ENCODE data around the gene MMP28.
A peak's percentile ranks its signal among the peaks of the same experiment; 100 is the strongest.

Gene MMP28

GRCh38 chr17:35811759-35812158, 16.3 kb upstream of the MMP28 start:
- Histone ChIP-seq H3K36me3 (ENCODE audit: low read length) (peaks cover 17% of the 10 kb centered on the region), H3F3A (ENCODE audit: insufficient read depth) (peaks cover 24% of the 10 kb centered on the region), H4K20me1 (ENCODE audit: low read depth, low read length) (peaks cover 48% of the 10 kb centered on the region), H3K27me3 (ENCODE audit: low read length) (no peaks in the 10 kb centered on the region), H3K4me3 (ENCODE audit: insufficient read depth, low read length, poor library complexity, severe bottlenecking) (peak overlapping the region; percentile 24), H3K9me3 (ENCODE audit: insufficient read depth, low read length) (no peaks in the 10 kb centered on the region), H3K9ac (ENCODE audit: low read length) (0 out of 2 replicates have a peak overlapping the region, but pooled peaks have one; percentile 84), H3K79me2 (ENCODE audit: insufficient read depth, low read length) (peaks cover 75% of the 10 kb centered on the region), H2AFZ (ENCODE audit: low read depth, low read length, severe bottlenecking) (no peak overlapping the region), H3K27ac (ENCODE audit: low read depth, low read length) (no peak overlapping the region), H3K9me2 (replicated peaks; ENCODE audit: insufficient read depth, low read length) (no peaks in the 10 kb centered on the region), H3K4me2 (ENCODE audit: low read depth, low read length, poor library complexity, severe bottlenecking) (peak overlapping the region; percentile 86)
- TF ChIP-seq, protein P1, sequence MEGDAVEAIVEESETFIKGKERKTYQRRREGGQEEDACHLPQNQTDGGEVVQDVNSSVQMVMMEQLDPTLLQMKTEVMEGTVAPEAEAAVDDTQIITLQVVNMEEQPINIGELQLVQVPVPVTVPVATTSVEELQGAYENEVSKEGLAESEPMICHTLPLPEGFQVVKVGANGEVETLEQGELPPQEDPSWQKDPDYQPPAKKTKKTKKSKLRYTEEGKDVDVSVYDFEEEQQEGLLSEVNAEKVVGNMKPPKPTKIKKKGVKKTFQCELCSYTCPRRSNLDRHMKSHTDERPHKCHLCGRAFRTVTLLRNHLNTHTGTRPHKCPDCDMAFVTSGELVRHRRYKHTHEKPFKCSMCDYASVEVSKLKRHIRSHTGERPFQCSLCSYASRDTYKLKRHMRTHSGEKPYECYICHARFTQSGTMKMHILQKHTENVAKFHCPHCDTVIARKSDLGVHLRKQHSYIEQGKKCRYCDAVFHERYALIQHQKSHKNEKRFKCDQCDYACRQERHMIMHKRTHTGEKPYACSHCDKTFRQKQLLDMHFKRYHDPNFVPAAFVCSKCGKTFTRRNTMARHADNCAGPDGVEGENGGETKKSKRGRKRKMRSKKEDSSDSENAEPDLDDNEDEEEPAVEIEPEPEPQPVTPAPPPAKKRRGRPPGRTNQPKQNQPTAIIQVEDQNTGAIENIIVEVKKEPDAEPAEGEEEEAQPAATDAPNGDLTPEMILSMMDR (IDR thresholded peaks at IDR 0.05; ENCODE audit: insufficient read depth, low read length, poor library complexity, severe bottlenecking) = no peak
- no peak for TF ChIP-seq EZH2phosphoT487 (conservative IDR thresholded peaks at IDR 0.05; ENCODE audit: low read length)

DNA sequence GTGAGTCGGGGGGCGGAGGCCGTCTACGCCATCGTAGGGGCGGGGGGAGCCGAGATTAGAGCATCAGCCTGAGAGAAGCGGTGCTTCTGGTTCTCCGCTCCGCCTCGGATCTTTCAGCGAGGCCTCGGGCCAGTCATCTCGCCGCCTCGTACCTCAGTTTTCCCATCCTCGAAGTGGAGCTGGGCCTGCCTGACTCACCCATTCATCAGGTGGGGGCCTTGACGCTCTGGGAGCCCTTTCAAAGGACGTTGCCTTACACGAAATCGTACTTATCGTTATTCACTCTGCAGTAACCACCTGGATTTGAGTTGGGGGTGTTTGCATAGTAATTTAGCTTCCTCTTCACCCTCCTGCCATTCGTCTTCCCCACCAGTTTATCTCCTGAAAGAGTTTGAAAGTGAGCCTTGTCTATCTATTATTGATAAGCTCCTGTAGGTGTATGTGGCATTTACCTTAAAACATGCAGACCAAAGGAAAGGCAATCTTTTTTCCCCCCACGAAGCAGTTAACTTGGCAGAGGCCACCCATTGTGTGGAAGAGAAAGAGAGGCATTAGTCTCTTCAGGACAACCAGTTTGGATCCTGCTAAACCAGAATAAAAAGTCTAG, 14.5 kb upstream of the MMP28 start:
- no peaks in the 10 kb centered on the region for H3K27me3 ChIP-seq (ENCODE audit: low read length)
- peak overlapping the region; percentile 84 for H3K9ac ChIP-seq (ENCODE audit: low read length)
- TF ChIP-seq, protein P1 (IDR thresholded peaks at IDR 0.05; ENCODE audit: insufficient read depth, low read length, poor library complexity, severe bottlenecking) = no peak
- no peak for TF ChIP-seq EZH2phosphoT487 (conservative IDR thresholded peaks at IDR 0.05; ENCODE audit: low read length)
- H3K9me3 ChIP-seq (ENCODE audit: insufficient read depth, low read length) = no peaks in the 10 kb centered on the region
- peaks cover 57% of the 10 kb centered on the region for H3K79me2 ChIP-seq (ENCODE audit: insufficient read depth, low read length)
- peak overlapping the region; percentile 16 for H2AFZ ChIP-seq (ENCODE audit: low read depth, low read length, severe bottlenecking)
- H3K36me3 ChIP-seq (ENCODE audit: low read length) = peaks cover 10% of the 10 kb centered on the region
- peak overlapping the region; percentile 86 for H3K4me2 ChIP-seq (ENCODE audit: low read depth, low read length, poor library complexity, severe bottlenecking)
- peak overlapping the region; percentile 86 for H3K27ac ChIP-seq (ENCODE audit: low read depth, low read length)
- no peaks in the 10 kb centered on the region for H3K9me2 ChIP-seq (replicated peaks; ENCODE audit: insufficient read depth, low read length)
- H3F3A ChIP-seq (ENCODE audit: insufficient read depth) = peaks cover 21% of the 10 kb centered on the region
- H4K20me1 ChIP-seq (ENCODE audit: low read depth, low read length) = peaks cover 31% of the 10 kb centered on the region
- peak overlapping the region; percentile 96 for H3K4me3 ChIP-seq (ENCODE audit: insufficient read depth, low read length, poor library complexity, severe bottlenecking)

- peaks cover 21% of the 10 kb centered on the region for H3F3A ChIP-seq (ENCODE audit: insufficient read depth)
- no peaks in the 10 kb centered on the region for H3K27me3 ChIP-seq (ENCODE audit: low read length)
- H4K20me1 ChIP-seq (ENCODE audit: low read depth, low read length) = peaks cover 29% of the 10 kb centered on the region
- peaks cover 8% of the 10 kb centered on the region for H3K36me3 ChIP-seq (ENCODE audit: low read length)
- H3K9ac ChIP-seq (ENCODE audit: low read length) = peak within 1 kb of the TSS; percentile 84
- H2AFZ ChIP-seq (ENCODE audit: low read depth, low read length, severe bottlenecking) = peak within 1 kb of the TSS; percentile 74
- TF ChIP-seq, protein P1 (IDR thresholded peaks at IDR 0.05; ENCODE audit: insufficient read depth, low read length, poor library complexity, severe bottlenecking) = peak; percentile 85
- no peak for TF ChIP-seq EZH2phosphoT487 (conservative IDR thresholded peaks at IDR 0.05; ENCODE audit: low read length)
- H3K79me2 ChIP-seq (ENCODE audit: insufficient read depth, low read length) = peaks cover 49% of the 10 kb centered on the region
- H3K9me3 ChIP-seq (ENCODE audit: insufficient read depth, low read length) = no peaks in the 10 kb centered on the region
- H3K4me3 ChIP-seq (ENCODE audit: insufficient read depth, low read length, poor library complexity, severe bottlenecking) = peak within 1 kb of the TSS; percentile 96
- no peaks in the 10 kb centered on the region for H3K9me2 ChIP-seq (replicated peaks; ENCODE audit: insufficient read depth, low read length)
- peak within 1 kb of the TSS; percentile 86 for H3K4me2 ChIP-seq (ENCODE audit: low read depth, low read length, poor library complexity, severe bottlenecking)
- H3K27ac ChIP-seq (ENCODE audit: low read depth, low read length) = peak within 1 kb of the TSS; percentile 86
Observed at GRCh38 chr17:35808962-35809854, 13.8 kb upstream of the MMP28 start, which contains the start of gene TAF15. TAF15 (plus strand) TSS chr17:35809484; CDS start chr17:35809570, 86 bp downstream.
